ENCODE data around the gene LTBP2.

DNA sequence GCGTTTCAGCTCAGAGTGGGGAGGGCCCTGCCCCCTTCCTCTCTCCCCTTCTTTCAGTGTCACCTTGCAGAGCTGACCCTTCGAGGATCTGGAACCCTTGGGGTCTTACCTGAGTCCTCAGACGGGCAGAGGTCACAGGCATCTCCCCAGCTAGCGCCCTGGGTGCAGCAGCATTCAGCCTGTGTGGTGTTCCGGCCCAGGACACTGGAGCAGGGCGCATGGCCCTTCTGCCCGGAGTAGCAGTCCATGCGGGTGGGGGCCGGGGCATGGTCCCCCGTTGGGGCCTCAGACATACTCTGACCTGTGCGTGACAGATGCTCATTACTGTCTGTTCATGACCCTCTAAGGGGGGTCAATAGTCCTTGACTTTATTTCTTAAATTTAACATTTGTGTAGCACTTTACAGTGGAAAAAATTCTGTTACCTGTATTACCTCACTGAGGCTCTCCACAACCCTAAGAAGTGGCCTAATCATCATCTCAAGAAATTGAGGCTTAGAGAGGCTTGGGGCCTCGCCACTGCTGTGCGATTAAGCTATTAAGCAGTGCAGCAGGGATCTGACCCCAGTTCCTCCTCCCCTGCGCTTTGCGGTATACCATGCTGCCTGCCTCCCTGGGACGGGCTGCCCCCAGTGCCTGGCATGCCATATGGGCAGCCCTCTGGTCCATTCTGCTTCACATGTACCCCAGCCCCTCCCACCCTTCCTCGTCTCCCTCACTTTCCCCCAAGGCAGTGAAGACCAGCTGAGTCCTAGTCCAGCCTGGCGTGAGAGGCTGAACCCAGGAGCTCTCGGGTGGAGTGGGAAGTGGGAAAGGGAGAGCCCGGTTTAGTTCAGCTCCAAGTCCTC, 106.9 kb downstream of the LTBP2 start:
- TF ChIP-seq HDAC2 (IDR thresholded peaks at IDR 0.05; ENCODE audit: borderline replicate concordance in 1 of 2, low read depth in 2 of 2, low read length in 2 of 2) (no peak), POLR2A (IDR thresholded peaks at IDR 0.05; ENCODE audit: control extremely low read depth in 1 of 2, low read depth in 2 of 2, low read length in 2 of 2) (no peak), EZH2 (IDR thresholded peaks at IDR 0.05; ENCODE audit: low read depth, low read length, severe bottlenecking) (no peak), TAF1 (IDR thresholded peaks at IDR 0.05; ENCODE audit: low read depth, low read length) (no peak), CTCF (IDR thresholded peaks at IDR 0.05; ENCODE audit: control extremely low read depth in 1 of 3, insufficient read depth in 1 of 3, low read depth in 1 of 3, low read length in 3 of 3) (no peak), JUND (IDR thresholded peaks at IDR 0.05; ENCODE audit: low read length) (no peak), HDAC6 (IDR thresholded peaks at IDR 0.05; ENCODE audit: low read depth, low read length) (no peak), RAD21 (IDR thresholded peaks at IDR 0.05 in 1 of 2, conservative IDR thresholded peaks at IDR 0.05 in 1 of 2; ENCODE audit: low read depth in 2 of 2, low read length in 2 of 2) (no peak), KDM5A (IDR thresholded peaks at IDR 0.05; ENCODE audit: low read length) (no peak), RNF2 (IDR thresholded peaks at IDR 0.05; ENCODE audit: borderline replicate concordance, low read depth, low read length, missing control alignments, poor library complexity, severe bottlenecking) (no peak), EGR1 (IDR thresholded peaks at IDR 0.05; ENCODE audit: borderline replicate concordance, low read depth, low read length) (no peak), POLR2AphosphoS5 (IDR thresholded peaks at IDR 0.05; ENCODE audit: low read depth, low read length) (no peak)
- TF ChIP-seq, protein P1, sequence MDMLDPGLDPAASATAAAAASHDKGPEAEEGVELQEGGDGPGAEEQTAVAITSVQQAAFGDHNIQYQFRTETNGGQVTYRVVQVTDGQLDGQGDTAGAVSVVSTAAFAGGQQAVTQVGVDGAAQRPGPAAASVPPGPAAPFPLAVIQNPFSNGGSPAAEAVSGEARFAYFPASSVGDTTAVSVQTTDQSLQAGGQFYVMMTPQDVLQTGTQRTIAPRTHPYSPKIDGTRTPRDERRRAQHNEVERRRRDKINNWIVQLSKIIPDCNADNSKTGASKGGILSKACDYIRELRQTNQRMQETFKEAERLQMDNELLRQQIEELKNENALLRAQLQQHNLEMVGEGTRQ (IDR thresholded peaks at IDR 0.05; ENCODE audit: low read length), result no peak

All from H1 (cell line).